ENCODE measurements around the gene ETV2.

The ETV2 gene

DNA sequence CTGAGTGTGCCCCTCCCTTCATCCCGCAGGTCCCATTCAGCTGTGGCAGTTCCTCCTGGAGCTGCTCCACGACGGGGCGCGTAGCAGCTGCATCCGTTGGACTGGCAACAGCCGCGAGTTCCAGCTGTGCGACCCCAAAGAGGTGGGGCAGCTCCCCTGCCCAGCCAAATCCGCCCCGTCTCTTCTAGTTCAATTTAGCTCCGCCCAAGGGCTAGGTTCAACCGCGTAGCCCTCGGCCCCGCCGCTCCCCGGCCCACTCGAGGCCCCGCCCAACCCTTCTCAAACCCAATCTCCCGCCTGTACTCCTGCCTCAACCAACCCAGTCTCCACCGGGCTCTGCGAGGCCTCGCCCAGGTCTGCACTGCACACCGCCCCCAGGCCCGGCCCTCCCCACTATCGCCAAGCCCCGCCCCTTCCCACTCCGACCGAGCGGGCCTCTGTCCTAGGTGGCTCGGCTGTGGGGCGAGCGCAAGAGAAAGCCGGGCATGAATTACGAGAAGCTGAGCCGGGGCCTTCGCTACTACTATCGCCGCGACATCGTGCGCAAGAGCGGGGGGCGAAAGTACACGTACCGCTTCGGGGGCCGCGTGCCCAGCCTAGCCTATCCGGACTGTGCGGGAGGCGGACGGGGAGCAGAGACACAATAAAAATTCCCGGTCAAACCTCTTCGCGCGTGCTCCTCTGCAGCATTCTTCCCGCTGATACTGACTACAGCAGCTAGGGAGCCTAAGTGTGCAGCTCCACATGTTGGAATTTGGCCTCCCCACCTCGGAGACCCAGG is 2.9 kb downstream of the ETV2 start (continued):
- TF ChIP-seq, protein P1, sequence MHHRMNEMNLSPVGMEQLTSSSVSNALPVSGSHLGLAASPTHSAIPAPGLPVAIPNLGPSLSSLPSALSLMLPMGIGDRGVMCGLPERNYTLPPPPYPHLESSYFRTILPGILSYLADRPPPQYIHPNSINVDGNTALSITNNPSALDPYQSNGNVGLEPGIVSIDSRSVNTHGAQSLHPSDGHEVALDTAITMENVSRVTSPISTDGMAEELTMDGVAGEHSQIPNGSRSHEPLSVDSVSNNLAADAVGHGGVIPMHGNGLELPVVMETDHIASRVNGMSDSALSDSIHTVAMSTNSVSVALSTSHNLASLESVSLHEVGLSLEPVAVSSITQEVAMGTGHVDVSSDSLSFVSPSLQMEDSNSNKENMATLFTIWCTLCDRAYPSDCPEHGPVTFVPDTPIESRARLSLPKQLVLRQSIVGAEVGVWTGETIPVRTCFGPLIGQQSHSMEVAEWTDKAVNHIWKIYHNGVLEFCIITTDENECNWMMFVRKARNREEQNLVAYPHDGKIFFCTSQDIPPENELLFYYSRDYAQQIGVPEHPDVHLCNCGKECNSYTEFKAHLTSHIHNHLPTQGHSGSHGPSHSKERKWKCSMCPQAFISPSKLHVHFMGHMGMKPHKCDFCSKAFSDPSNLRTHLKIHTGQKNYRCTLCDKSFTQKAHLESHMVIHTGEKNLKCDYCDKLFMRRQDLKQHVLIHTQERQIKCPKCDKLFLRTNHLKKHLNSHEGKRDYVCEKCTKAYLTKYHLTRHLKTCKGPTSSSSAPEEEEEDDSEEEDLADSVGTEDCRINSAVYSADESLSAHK (tag by site-specific recombination; IDR thresholded peaks at IDR 0.05): peak; percentile 39; the same call in 1 of the 2 replicates
- TF ChIP-seq ZBTB21 (tag by site-specific recombination; IDR thresholded peaks at IDR 0.05): peak; percentile 28; the same call in 1 of the 2 replicates
- TF ChIP-seq, protein P2, sequence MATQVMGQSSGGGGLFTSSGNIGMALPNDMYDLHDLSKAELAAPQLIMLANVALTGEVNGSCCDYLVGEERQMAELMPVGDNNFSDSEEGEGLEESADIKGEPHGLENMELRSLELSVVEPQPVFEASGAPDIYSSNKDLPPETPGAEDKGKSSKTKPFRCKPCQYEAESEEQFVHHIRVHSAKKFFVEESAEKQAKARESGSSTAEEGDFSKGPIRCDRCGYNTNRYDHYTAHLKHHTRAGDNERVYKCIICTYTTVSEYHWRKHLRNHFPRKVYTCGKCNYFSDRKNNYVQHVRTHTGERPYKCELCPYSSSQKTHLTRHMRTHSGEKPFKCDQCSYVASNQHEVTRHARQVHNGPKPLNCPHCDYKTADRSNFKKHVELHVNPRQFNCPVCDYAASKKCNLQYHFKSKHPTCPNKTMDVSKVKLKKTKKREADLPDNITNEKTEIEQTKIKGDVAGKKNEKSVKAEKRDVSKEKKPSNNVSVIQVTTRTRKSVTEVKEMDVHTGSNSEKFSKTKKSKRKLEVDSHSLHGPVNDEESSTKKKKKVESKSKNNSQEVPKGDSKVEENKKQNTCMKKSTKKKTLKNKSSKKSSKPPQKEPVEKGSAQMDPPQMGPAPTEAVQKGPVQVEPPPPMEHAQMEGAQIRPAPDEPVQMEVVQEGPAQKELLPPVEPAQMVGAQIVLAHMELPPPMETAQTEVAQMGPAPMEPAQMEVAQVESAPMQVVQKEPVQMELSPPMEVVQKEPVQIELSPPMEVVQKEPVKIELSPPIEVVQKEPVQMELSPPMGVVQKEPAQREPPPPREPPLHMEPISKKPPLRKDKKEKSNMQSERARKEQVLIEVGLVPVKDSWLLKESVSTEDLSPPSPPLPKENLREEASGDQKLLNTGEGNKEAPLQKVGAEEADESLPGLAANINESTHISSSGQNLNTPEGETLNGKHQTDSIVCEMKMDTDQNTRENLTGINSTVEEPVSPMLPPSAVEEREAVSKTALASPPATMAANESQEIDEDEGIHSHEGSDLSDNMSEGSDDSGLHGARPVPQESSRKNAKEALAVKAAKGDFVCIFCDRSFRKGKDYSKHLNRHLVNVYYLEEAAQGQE (tag by site-specific recombination; IDR thresholded peaks at IDR 0.05): peak; percentile 99
- TF ChIP-seq ZNF768 (tag by site-specific recombination; IDR thresholded peaks at IDR 0.05): no peak
- TF ChIP-seq ZNF266 (tag by site-specific recombination; IDR thresholded peaks at IDR 0.05; ENCODE audit: low read depth): no peak
- peak; percentile 60; the same call in 1 of the 2 replicates for TF ChIP-seq SCRT2 (tag by site-specific recombination; IDR thresholded peaks at IDR 0.05)
- TF ChIP-seq SETDB1 (IDR thresholded peaks at IDR 0.05; ENCODE audit: insufficient read length, low read length): no peak

DNA sequence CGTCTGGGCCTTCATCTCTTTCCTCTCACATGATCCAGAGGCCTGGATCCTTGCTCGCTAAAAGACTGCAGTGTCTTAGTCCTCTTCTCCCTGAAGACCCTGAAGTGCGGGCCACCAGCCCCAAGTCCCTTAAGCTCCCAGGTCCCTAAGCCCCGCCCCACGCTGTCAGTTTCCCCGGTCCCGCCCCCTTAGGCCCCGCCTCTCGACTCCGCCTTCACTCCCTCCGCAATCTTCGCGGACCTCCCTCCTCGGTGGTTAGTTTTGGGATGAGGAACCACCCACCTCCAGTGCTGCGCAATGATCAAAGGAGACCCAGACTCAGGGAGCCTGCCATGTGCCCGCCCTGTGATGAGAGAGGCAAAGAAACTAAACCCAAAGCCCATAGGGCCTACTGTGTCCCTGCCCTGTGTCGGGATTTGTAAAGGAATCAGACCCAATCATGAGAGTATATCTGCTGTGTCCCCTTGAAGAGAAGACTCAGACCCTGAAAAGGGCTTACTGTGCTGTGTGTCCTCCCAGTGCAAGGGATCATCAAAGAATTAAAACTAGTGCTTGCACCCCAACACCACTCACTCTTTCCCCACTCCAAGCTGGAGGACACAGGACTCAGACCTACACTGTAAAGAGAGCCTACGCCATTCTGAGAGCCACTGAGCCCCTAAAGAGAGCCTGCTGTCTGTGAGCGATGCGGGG is 3.6 kb downstream of the ETV2 start:
- Histone ChIP-seq H3K36me3 (ENCODE audit: control insufficient read depth in 2 of 2, insufficient read depth in 1 of 2, low read length in 2 of 2) (peaks cover 3 to 11% of the 10 kb centered on the region in 2 experiments), H3K9me3 (ENCODE audit: control insufficient read depth, insufficient read depth, low read depth, low read length) (no peaks in the 10 kb centered on the region), H3K27ac (ENCODE audit: extremely low read depth, low read depth, low read length) (peak overlapping the region; percentile 91), H3K4me1 (ENCODE audit: control insufficient read depth, insufficient read depth, low read length) (peaks cover 33% of the 10 kb centered on the region), H3K4me3 (ENCODE audit: low read depth, low read length) (no peak overlapping the region; the same call in 1 of the 2 replicates)
- ChIA-PET POLR2A (interaction anchor here (0.5 to 3.8 kb wide), 27 partner anchors 8 to 470 kb away, joined by 3 to 42 read pairs (median 6); partner anchors contain the start of genes HAUS5, LIN37, POLR2I and PSENEN), CTCF (interaction anchor here (0.6 to 2.5 kb wide), 7 partner anchors 33 to 150 kb away, joined by 3 to 10 read pairs (median 3); partner anchors contain the start of gene HAUS5)
- TF ChIP-seq RBAK (tag by site-specific recombination; IDR thresholded peaks at IDR 0.05): no peak
- TF ChIP-seq ZIC2 (tag by site-specific recombination; IDR thresholded peaks at IDR 0.05): no peak
- TF ChIP-seq ZNF169 (tag by site-specific recombination; IDR thresholded peaks at IDR 0.05): no peak
- TF ChIP-seq ZNF555 (tag by site-specific recombination; conservative IDR thresholded peaks at IDR 0.05): no peak
- no peak for TF ChIP-seq ZNF274 (IDR thresholded peaks at IDR 0.05; ENCODE audit: low read length)
- no peak for TF ChIP-seq ZNF274 (tag by site-specific recombination; IDR thresholded peaks at IDR 0.05; ENCODE audit: borderline replicate concordance)
- TF ChIP-seq, protein P3, sequence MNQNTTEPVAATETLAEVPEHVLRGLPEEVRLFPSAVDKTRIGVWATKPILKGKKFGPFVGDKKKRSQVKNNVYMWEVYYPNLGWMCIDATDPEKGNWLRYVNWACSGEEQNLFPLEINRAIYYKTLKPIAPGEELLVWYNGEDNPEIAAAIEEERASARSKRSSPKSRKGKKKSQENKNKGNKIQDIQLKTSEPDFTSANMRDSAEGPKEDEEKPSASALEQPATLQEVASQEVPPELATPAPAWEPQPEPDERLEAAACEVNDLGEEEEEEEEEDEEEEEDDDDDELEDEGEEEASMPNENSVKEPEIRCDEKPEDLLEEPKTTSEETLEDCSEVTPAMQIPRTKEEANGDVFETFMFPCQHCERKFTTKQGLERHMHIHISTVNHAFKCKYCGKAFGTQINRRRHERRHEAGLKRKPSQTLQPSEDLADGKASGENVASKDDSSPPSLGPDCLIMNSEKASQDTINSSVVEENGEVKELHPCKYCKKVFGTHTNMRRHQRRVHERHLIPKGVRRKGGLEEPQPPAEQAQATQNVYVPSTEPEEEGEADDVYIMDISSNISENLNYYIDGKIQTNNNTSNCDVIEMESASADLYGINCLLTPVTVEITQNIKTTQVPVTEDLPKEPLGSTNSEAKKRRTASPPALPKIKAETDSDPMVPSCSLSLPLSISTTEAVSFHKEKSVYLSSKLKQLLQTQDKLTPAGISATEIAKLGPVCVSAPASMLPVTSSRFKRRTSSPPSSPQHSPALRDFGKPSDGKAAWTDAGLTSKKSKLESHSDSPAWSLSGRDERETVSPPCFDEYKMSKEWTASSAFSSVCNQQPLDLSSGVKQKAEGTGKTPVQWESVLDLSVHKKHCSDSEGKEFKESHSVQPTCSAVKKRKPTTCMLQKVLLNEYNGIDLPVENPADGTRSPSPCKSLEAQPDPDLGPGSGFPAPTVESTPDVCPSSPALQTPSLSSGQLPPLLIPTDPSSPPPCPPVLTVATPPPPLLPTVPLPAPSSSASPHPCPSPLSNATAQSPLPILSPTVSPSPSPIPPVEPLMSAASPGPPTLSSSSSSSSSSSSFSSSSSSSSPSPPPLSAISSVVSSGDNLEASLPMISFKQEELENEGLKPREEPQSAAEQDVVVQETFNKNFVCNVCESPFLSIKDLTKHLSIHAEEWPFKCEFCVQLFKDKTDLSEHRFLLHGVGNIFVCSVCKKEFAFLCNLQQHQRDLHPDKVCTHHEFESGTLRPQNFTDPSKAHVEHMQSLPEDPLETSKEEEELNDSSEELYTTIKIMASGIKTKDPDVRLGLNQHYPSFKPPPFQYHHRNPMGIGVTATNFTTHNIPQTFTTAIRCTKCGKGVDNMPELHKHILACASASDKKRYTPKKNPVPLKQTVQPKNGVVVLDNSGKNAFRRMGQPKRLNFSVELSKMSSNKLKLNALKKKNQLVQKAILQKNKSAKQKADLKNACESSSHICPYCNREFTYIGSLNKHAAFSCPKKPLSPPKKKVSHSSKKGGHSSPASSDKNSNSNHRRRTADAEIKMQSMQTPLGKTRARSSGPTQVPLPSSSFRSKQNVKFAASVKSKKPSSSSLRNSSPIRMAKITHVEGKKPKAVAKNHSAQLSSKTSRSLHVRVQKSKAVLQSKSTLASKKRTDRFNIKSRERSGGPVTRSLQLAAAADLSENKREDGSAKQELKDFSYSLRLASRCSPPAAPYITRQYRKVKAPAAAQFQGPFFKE (tag by site-specific recombination; IDR thresholded peaks at IDR 0.05; ENCODE audit: borderline replicate concordance): no peak
- 0 out of 2 replicates have a peak, but pooled peaks have one; percentile 14 for TF ChIP-seq ZFP37 (tag by site-specific recombination; IDR thresholded peaks at IDR 0.05)
- no peak for TF ChIP-seq OVOL3 (tag by site-specific recombination; IDR thresholded peaks at IDR 0.05)
- TF ChIP-seq ZNF211 (tag by site-specific recombination; IDR thresholded peaks at IDR 0.05; ENCODE audit: low read depth): no peak
- TF ChIP-seq, protein P4, sequence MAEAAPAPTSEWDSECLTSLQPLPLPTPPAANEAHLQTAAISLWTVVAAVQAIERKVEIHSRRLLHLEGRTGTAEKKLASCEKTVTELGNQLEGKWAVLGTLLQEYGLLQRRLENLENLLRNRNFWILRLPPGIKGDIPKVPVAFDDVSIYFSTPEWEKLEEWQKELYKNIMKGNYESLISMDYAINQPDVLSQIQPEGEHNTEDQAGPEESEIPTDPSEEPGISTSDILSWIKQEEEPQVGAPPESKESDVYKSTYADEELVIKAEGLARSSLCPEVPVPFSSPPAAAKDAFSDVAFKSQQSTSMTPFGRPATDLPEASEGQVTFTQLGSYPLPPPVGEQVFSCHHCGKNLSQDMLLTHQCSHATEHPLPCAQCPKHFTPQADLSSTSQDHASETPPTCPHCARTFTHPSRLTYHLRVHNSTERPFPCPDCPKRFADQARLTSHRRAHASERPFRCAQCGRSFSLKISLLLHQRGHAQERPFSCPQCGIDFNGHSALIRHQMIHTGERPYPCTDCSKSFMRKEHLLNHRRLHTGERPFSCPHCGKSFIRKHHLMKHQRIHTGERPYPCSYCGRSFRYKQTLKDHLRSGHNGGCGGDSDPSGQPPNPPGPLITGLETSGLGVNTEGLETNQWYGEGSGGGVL (tag by site-specific recombination; IDR thresholded peaks at IDR 0.05): peak; percentile 46; the same call in 1 of the 2 replicates
- TF ChIP-seq BCL11A (tag by site-specific recombination; IDR thresholded peaks at IDR 0.05; ENCODE audit: low read depth): no peak
- TF ChIP-seq ZNF776 (tag by site-specific recombination; IDR thresholded peaks at IDR 0.05; ENCODE audit: borderline replicate concordance): no peak
